ENCODE data around the gene XIRP2. TPM values are rescaled to one million over a fixed set of nuclear protein-coding genes. Genes with fewer than 3 reads are reported as not detected.

XIRP2 gene
- total and polyA plus RNA-seq, 2 of the 8 experiments (the other 6 are each of a cell fraction or from before 2014, with no cell fraction given), result 0.11 TPM; not detected in 1

GRCh38 chr2:166900700-166901099 is 12.4 kb downstream of the XIRP2 start:
- FAIRE-seq, result peak; percentile 32
- Histone ChIP-seq H3K79me1 (ENCODE audit: low read depth, low read length) (no peaks in the 10 kb centered on the region; the same call in 1 of the 2 replicates), H3K79me2 (ENCODE audit: control insufficient read depth in 1 of 2, insufficient read depth in 2 of 2, low read length in 2 of 2) (no peaks in the 10 kb centered on the region), H2BK20ac (ENCODE audit: low read length) (no peak overlapping the region), H3K23me2 (ENCODE audit: low read depth, low read length) (no peaks in the 10 kb centered on the region), H3K27me3 (replicated peaks in 1 of 4; ENCODE audit: control insufficient read depth in 3 of 4, extremely low read depth in 1 of 4, insufficient read depth in 3 of 4, low read length in 3 of 4) (no peaks in the 10 kb centered on the region), H2BK12ac (ENCODE audit: low read depth, low read length) (no peak overlapping the region), H3K36me3 (ENCODE audit: control insufficient read depth in 2 of 4, insufficient read depth in 4 of 4, low read length in 3 of 4) (no peaks in the 10 kb centered on the region), H3K4me1 (replicated peaks in 1 of 4; ENCODE audit: control insufficient read depth in 3 of 4, insufficient read depth in 4 of 4, low read length in 3 of 4) (no peaks in the 10 kb centered on the region), H3K4me2 (ENCODE audit: insufficient read depth in 1 of 2, low read depth in 2 of 2, low read length in 2 of 2) (no peak overlapping the region), H2BK120ac (replicated peaks; ENCODE audit: low read depth, low read length) (no peak overlapping the region), H2BK5ac (ENCODE audit: low read depth, low read length) (no peak overlapping the region), H3K56ac (replicated peaks; ENCODE audit: insufficient read length, low read depth, low read length) (no peak overlapping the region), H3K14ac (ENCODE audit: insufficient read length) (no peak overlapping the region), H3K9me3 (ENCODE audit: insufficient read depth in 2 of 2, low read depth in 1 of 2, low read length in 1 of 2) (no peaks in the 10 kb centered on the region), H3K4me3 (ENCODE audit: extremely low read depth in 1 of 4, insufficient read depth in 2 of 4, low read depth in 3 of 4, low read length in 4 of 4) (no peak overlapping the region), H3K27ac (ENCODE audit: low read depth, low read length) (no peak overlapping the region), H4K20me1 (replicated peaks in 1 of 2; ENCODE audit: control insufficient read depth in 1 of 2, insufficient read depth in 2 of 2, low read length in 2 of 2) (no peaks in the 10 kb centered on the region), H4K91ac (replicated peaks; ENCODE audit: insufficient read length, low read length) (no peak overlapping the region), H2AFZ (ENCODE audit: low read length) (no peak overlapping the region), H2BK15ac (ENCODE audit: low read length) (no peak overlapping the region), H3K9ac (replicated peaks in 1 of 4; ENCODE audit: extremely low read depth in 1 of 4, low read depth in 3 of 4, low read length in 3 of 4) (no peak overlapping the region), H3K18ac (ENCODE audit: extremely low read depth, low read length) (no peak overlapping the region), H3K4ac (replicated peaks; ENCODE audit: insufficient read length, low read depth, low read length) (no peak overlapping the region), H3K23ac (ENCODE audit: insufficient read length) (no peak overlapping the region), H4K5ac (ENCODE audit: insufficient read length, low read depth, low read length) (no peak overlapping the region), H4K8ac (ENCODE audit: extremely low read depth, insufficient read depth, low read length) (no peak overlapping the region), H2AK5ac (ENCODE audit: low read depth, low read length) (no peak overlapping the region)
- WGBS, 2 experiments (ENCODE audit: extremely low coverage in 1 of 2, insufficient coverage in 1 of 2, insufficient read length in 1 of 2, insufficient replicate concordance in 2 of 2, low coverage in 1 of 2, low lambda C conversion rate in 2 of 2, missing lambda C conversion rate in 1 of 2), result 50% methylated on average over 2 of the region's 2 CpGs; no CpG with 5 or more reads in 1 of the 2 experiments
- no peak for DNase-seq (ENCODE audit: low read depth in 1 of 2, low spot score in 2 of 2)
- ChIA-PET POLR2A (ENCODE audit: partially characterized antibody) (interaction anchor here (1.0 kb wide), 1 partner anchor 17 kb away, joined by 4 read pairs; no protein-coding TSS in a partner anchor), CTCF (ENCODE audit: partially characterized antibody) (interaction anchor here (0.6 to 1.9 kb wide), 15 partner anchors 9 to 1257 kb away, joined by 3 to 8 read pairs (median 4); no protein-coding TSS in a partner anchor)
- no peak for TF ChIP-seq NANOG (IDR thresholded peaks at IDR 0.05; ENCODE audit: insufficient read depth, low read depth, low read length, poor library complexity, severe bottlenecking)
- no peak for TF ChIP-seq RFX5 (IDR thresholded peaks at IDR 0.05; ENCODE audit: borderline replicate concordance, low read depth, low read length)
- no peak for TF ChIP-seq GABPA (IDR thresholded peaks at IDR 0.05; ENCODE audit: borderline replicate concordance, insufficient read depth, low read length)
- TF ChIP-seq PHF8 (conservative IDR thresholded peaks at IDR 0.05; ENCODE audit: low read depth, low read length), result no peak
- TF ChIP-seq CHD2 (IDR thresholded peaks at IDR 0.05; ENCODE audit: low read length), result no peak

Measured in H1 (cell line).